HG03439 (cell line): ENCODE data around the gene APBB3.

Experiments used
- ATAC-seq: cut with Tn5 transposase; IDR thresholded peaks from one replicate; pipeline ENCODE4 v1.9.1; 2021; ENCODE audit warnings: mild to moderate bottlenecking, moderate library complexity; ENCODE audit not compliant: unreplicated experiment

APBB3 gene

GRCh38 chr5:140555747-140556312 is 8.6 kb downstream of the APBB3 start:
- ATAC-seq, result no peak

DNA sequence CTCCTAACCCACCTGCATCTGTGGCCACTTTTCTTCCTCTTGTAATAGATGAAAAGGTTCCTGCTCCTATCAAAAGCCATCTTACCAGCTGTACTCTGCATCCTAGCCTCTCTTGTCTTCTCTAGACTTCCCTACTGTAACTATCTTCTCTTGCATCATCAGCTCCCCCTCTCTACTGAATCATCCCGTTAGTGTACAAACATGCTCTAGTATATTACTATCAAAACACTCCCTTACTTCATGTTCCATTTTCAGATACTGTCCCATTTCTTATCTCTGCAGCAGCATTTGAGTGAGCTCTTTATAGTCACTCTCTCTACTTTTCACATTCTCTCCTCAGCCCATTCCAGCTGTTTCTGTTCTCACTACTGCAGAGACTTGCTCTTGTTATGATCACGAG is 9.9 kb downstream of the APBB3 start:
- no peak for ATAC-seq

- ATAC-seq, result no peak
Measured at GRCh38 chr5:140553657-140554056, 10.7 kb downstream of the APBB3 start.

GRCh38 chr5:140551872-140552271 is 12.5 kb downstream of the APBB3 start:
- no peak for ATAC-seq

GRCh38 chr5:140550147-140551079 is 14.0 kb downstream of the APBB3 start:
- ATAC-seq, result no peak

DNA sequence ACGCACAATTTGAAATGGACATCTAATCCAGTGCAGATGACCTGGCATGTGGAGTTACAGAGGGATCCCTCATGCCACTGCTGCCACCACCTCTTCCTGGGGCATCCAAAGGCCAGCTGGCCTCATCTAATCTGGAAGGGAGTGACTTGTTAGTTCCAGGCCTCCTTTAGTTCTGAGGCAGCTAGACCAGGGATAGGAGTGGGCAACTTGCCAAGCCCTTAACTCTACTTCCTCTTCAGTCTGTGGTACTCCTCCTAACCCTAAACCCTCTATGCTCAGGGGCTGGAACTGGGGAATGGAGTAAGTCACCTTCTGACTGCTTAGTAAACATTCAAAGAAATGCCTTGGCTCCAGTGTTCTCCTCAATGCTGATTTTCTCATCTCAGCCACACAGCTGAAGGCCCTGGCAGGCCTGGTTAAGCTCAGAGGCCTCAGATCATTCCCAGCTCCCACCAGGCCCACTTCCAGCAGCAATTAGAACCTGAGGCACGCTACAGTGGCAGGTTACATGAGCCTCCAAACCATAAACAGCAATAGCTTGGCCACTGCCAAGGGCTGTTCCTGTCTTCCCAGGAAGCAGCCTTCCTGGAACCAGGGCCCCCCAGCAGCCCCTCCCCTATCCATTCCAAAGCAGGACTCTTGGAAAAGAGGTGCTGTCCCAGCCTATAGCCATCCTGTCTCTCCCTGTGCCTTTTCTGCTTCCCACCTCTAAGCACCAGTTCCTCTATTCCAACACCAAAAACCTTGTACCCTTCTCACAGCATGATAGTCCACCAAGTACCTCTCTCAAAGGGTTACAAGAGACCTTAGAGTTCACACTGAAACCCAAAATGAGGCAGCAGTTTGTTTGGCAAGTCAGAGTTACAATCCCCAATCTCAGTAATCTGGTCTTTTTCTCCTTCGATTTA is 14.9 kb downstream of the APBB3 start:
- ATAC-seq, result no peak

- ATAC-seq, result no peak
Measured at GRCh38 chr5:140548791-140549190, 15.6 kb downstream of the APBB3 start.

DNA sequence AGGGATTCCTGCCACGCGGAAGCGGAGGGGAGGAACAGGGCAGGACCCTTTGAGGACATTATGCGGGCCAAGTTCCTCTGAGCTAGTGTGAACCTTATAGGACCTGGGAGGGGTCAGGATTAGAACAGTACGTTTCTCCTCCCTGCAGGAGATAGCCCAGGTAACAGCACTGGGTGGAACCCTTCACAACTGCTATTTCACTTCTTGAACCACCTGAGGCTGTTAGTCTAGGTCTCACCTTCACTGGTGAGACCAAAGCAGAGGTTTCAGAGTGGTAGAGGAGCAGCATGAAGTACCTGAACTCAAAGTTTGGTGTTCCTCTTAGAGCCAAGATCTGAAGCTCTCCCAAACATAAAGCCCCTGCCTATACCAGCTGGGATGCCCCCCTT is 16.1 kb downstream of the APBB3 start:
- ATAC-seq, result no peak

- peak; percentile 91 for ATAC-seq
Measured at GRCh38 chr5:140547508-140548299, 16.7 kb downstream of the APBB3 start, which contains the start of gene EIF4EBP3. EIF4EBP3 (plus strand) TSS chr5:140547662; CDS start chr5:140547738, 76 bp downstream.

DNA sequence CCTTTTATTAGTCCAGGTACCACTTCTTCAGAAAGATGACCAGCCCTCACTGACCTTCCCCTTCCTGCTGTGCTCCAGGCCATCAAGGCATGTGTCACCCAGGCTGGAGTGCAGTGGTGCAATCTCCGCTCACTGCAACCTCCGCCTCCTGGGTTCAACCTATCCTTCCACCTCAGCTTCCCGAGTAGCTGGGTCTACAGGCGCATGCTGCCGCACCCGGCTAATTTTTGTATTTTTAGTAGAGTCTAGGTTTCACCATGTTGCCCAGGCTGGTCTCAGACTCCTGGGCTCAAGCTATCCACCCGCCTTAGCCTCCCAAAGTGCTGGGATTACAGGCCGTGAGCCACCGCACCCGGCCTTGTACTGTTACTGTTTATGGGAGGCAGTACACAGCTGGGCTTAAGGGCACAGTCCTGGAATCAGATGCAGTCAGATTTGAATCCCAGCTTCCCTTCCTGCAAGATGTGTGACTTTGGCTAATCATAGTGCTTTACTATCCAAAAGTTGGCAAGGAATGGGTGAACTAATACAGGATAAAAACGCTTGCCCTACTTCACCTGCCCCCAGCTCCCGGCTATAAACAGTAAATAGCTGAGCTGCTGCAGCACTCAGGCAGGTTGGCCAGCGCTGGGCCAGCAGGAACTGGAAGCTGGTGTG is 17.4 kb downstream of the APBB3 start:
- ATAC-seq, result no peak

DNA sequence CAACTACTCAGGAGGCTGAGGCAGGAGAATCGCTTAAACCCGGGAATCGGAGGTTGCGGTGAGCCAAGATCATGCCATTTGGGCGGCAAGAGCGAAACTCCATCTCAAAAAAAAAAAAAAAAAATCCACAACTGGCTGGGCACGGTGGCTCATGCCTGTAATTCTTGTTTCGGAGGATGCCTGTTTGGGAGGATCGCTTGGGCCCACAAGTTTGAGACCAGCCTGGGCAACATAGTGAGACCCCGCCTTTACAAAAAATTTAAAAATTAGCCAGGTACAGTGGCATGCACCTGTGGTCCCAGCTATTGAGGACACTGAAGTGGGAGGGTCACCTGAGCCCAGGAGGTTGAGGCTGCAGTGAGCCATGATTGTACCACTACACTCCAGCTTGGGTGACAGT is 18.8 kb downstream of the APBB3 start:
- ATAC-seq, result no peak

GRCh38 chr5:140544986-140545385 is 19.4 kb downstream of the APBB3 start:
- no peak for ATAC-seq

GRCh38 chr5:140542972-140543371 is 21.4 kb downstream of the APBB3 start:
- no peak for ATAC-seq

DNA sequence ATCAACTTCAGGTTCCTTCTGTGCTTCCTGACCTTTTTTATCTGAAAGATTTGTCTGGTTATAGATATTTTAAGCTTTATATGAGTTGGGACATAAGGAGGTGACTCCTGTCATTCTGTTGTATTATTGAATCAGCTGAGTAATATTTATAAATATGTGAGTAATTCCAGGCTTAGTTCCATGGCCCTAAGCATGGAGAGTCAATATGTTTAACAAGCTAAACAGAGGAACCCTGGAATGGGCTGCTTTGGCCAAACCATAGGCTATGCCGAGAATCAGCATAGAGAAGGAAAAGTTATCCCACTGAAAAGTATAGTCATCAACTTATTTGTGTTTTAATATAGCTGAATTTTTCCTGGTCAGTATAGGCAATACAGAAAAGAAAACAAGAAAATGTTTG is 24.2 kb downstream of the APBB3 start:
- ATAC-seq, result no peak

DNA sequence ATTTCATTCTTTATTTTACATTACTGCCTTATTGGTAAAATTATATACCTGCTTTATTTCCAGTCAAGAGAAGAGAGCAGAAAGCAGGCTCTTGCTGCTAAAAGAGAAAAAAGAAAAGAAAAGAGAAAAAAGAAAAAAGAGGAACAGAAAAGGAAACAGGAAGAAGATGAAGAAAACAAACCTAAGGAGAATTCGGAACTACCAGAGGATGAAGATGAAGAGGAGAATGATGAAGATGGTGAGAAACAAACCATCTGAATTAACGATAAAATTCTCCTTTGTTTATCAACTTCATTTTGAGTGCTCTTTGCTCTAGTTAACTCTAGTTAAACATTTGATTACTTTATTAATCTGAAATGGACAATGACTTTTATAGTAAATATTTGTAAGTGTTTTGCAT is 40.4 kb downstream of the APBB3 start:
- ATAC-seq, result no peak

- ATAC-seq, result no peak
Measured at GRCh38 chr5:140513124-140513523, 51.3 kb downstream of the APBB3 start.

GRCh38 chr5:140509898-140510297 is 54.5 kb downstream of the APBB3 start:
- ATAC-seq, result no peak
